Measurements from ENCODE around the gene PXDN. TPM values are rescaled to one million over a fixed set of nuclear protein-coding genes. Genes with fewer than 3 reads are reported as not detected.

PXDN gene
- total and polyA plus RNA-seq, 2 donors (not counting 3 experiments of a cell fraction or from before 2014, with no cell fraction given), result 231 to 308 TPM

DNA sequence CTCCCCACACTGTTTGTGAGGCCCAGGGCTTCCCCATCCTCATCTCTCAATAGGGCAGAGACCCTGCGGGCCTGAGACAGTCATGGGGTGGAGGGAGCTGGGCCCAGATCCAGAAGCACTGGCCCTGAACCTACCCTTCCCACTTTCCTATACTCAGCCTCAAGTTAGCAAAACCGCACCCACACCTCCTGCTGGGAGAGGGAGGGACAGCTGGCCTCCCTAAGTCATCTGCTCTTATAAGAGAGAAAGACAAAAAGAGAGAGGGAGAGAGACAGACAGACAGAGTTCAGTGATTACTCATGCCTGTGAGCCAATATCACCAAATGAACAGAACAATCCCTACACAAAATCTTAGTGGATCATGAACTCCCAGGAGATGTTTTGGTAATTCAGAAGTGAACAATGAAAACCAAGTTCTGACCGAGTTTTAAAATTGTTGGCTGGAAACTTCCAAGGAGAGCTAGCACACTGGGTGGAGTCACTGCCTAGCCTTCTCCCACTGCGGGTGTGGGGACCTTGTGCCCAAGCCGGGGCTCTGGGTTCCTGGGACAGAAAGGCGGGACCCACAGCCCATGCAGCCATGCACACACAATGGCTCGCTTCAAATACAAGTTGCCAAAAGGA lies 130.5 kb downstream of the PXDN start:
- H3K36me3 ChIP-seq (ENCODE audit: control insufficient read depth in 2 of 2, extremely low read depth in 1 of 2, insufficient read depth in 2 of 2, low read length in 2 of 2), result no peaks in the 10 kb centered on the region
- BruUV-seq (replicated peaks), result no TSS peak
- intact Hi-C loops (cut with micrococcal nuclease), result no loop called here
- no peak overlapping the region for H3K4me2 ChIP-seq (ENCODE audit: insufficient read depth, low read length)
- H4K20me1 ChIP-seq (replicated peaks; ENCODE audit: control insufficient read depth, extremely low read depth, insufficient read depth, low read length), result no peaks in the 10 kb centered on the region
- TF ChIP-seq POLR2AphosphoS5 (IDR thresholded peaks at IDR 0.05; ENCODE audit: insufficient read depth, low read depth, low read length) (no peak), MAX (IDR thresholded peaks at IDR 0.05; ENCODE audit: insufficient read depth, insufficient read length) (no peak), MYC (IDR thresholded peaks at IDR 0.05; ENCODE audit: low read depth, low read length) (no peak), POLR2A (IDR thresholded peaks at IDR 0.05; ENCODE audit: low read depth, low read length) (no peak)
- TF ChIP-seq, protein P1, sequence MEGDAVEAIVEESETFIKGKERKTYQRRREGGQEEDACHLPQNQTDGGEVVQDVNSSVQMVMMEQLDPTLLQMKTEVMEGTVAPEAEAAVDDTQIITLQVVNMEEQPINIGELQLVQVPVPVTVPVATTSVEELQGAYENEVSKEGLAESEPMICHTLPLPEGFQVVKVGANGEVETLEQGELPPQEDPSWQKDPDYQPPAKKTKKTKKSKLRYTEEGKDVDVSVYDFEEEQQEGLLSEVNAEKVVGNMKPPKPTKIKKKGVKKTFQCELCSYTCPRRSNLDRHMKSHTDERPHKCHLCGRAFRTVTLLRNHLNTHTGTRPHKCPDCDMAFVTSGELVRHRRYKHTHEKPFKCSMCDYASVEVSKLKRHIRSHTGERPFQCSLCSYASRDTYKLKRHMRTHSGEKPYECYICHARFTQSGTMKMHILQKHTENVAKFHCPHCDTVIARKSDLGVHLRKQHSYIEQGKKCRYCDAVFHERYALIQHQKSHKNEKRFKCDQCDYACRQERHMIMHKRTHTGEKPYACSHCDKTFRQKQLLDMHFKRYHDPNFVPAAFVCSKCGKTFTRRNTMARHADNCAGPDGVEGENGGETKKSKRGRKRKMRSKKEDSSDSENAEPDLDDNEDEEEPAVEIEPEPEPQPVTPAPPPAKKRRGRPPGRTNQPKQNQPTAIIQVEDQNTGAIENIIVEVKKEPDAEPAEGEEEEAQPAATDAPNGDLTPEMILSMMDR (IDR thresholded peaks at IDR 0.05; ENCODE audit: extremely low read depth in 1 of 2, insufficient read depth in 1 of 2, low read depth in 1 of 2, low read length in 2 of 2), result no peak
- H3K4me1 ChIP-seq (ENCODE audit: control insufficient read depth, extremely low read depth, insufficient read depth, low read length), result no peaks in the 10 kb centered on the region
- POLR2A ChIA-PET, result no interaction called here
- H2AFZ ChIP-seq (ENCODE audit: low read depth, low read length), result no peak overlapping the region
- H3K9ac ChIP-seq (replicated peaks; ENCODE audit: extremely low read depth, insufficient read depth, low read length), result no peak overlapping the region
- H3K9me3 ChIP-seq (replicated peaks; ENCODE audit: control insufficient read depth, insufficient read depth, low read length), result no peaks in the 10 kb centered on the region
- peaks cover 3 to 4% of the 10 kb centered on the region in 2 experiments for H3K27me3 ChIP-seq (ENCODE audit: control insufficient read depth in 2 of 2, insufficient read depth in 2 of 2, low read length in 2 of 2)
- DNase-seq (ENCODE audit: low read depth, low spot score) (no peak), FAIRE-seq (peak; percentile 44)
- CTCF ChIA-PET, result interaction anchor here (3.1 kb wide), 1 partner anchor 137 kb away, joined by 10 read pairs; no protein-coding TSS in a partner anchor
- H3K79me2 ChIP-seq (ENCODE audit: control insufficient read depth, insufficient read depth, low read length), result no peaks in the 10 kb centered on the region
- no peak overlapping the region for H3K27ac ChIP-seq (ENCODE audit: insufficient read depth, low read depth, low read length)
- H3K4me3 ChIP-seq (replicated peaks in 1 of 3; ENCODE audit: insufficient read depth in 1 of 3, low read depth in 1 of 3, low read length in 3 of 3), result no peak overlapping the region
- dilution Hi-C loops (cut with MboI; ENCODE audit: extremely low pct_ligation_motif_present, low sequenced_read_pairs), result no loop called here
- H3K9me1 ChIP-seq (replicated peaks; ENCODE audit: control insufficient read depth, extremely low read depth, insufficient read depth, low read length), result no peaks in the 10 kb centered on the region

GRCh38 chr2:1613078-1613445 lies 131.3 kb downstream of the PXDN start:
- Histone ChIP-seq H3K9me3 (replicated peaks; ENCODE audit: control insufficient read depth, insufficient read depth, low read length) (no peaks in the 10 kb centered on the region), H4K20me1 (replicated peaks; ENCODE audit: control insufficient read depth, extremely low read depth, insufficient read depth, low read length) (no peaks in the 10 kb centered on the region), H3K9ac (replicated peaks; ENCODE audit: extremely low read depth, insufficient read depth, low read length) (no peak overlapping the region), H3K27ac (ENCODE audit: insufficient read depth, low read depth, low read length) (no peak overlapping the region), H3K4me2 (ENCODE audit: insufficient read depth, low read length) (no peak overlapping the region), H3K36me3 (ENCODE audit: control insufficient read depth in 2 of 2, extremely low read depth in 1 of 2, insufficient read depth in 2 of 2, low read length in 2 of 2) (no peaks in the 10 kb centered on the region), H3K79me2 (ENCODE audit: control insufficient read depth, insufficient read depth, low read length) (no peaks in the 10 kb centered on the region), H2AFZ (ENCODE audit: low read depth, low read length) (no peak overlapping the region), H3K9me1 (replicated peaks; ENCODE audit: control insufficient read depth, extremely low read depth, insufficient read depth, low read length) (no peaks in the 10 kb centered on the region), H3K4me3 (replicated peaks in 1 of 3; ENCODE audit: insufficient read depth in 1 of 3, low read depth in 1 of 3, low read length in 3 of 3) (no peak overlapping the region), H3K27me3 (ENCODE audit: control insufficient read depth in 2 of 2, insufficient read depth in 2 of 2, low read length in 2 of 2) (peaks cover 3 to 6% of the 10 kb centered on the region in 2 experiments), H3K4me1 (ENCODE audit: control insufficient read depth, extremely low read depth, insufficient read depth, low read length) (peaks cover under 1% of the 10 kb centered on the region)
- no TSS peak for BruUV-seq (replicated peaks)
- dilution Hi-C loops (cut with MboI; ENCODE audit: extremely low pct_ligation_motif_present, low sequenced_read_pairs) (no loop called here), intact Hi-C loops (cut with micrococcal nuclease) (no loop called here)
- POLR2A ChIA-PET, result no interaction called here
- TF ChIP-seq MYC (IDR thresholded peaks at IDR 0.05; ENCODE audit: low read depth, low read length) (no peak), POLR2A (IDR thresholded peaks at IDR 0.05; ENCODE audit: low read depth, low read length) (no peak), FOS (IDR thresholded peaks at IDR 0.05; ENCODE audit: borderline replicate concordance, insufficient read depth, low read length) (no peak), JUN (IDR thresholded peaks at IDR 0.05; ENCODE audit: borderline replicate concordance, insufficient read depth, insufficient read length, low read depth) (no peak), POLR2AphosphoS5 (IDR thresholded peaks at IDR 0.05; ENCODE audit: insufficient read depth, low read depth, low read length) (no peak), GATA2 (IDR thresholded peaks at IDR 0.05; ENCODE audit: insufficient read depth, insufficient read length, low read depth, low read length) (no peak), MAX (IDR thresholded peaks at IDR 0.05; ENCODE audit: insufficient read depth, insufficient read length) (no peak), EZH2 (IDR thresholded peaks at IDR 0.05; ENCODE audit: borderline replicate concordance, low read depth, low read length, severe bottlenecking) (no peak)
- TF ChIP-seq, protein P1 (IDR thresholded peaks at IDR 0.05; ENCODE audit: extremely low read depth in 1 of 2, insufficient read depth in 1 of 2, low read depth in 1 of 2, low read length in 2 of 2), result no peak
- CTCF ChIA-PET, result interaction anchor here (3.1 kb wide), 1 partner anchor 138 kb away, joined by 10 read pairs; no protein-coding TSS in a partner anchor
- DNase-seq (ENCODE audit: low read depth, low spot score) (no peak), FAIRE-seq (no peak)
